Lung (tissue), 16 donors: ENCODE results near the gene DDX39A. TPM values are rescaled to one million over a fixed set of nuclear protein-coding genes. Genes with fewer than 3 reads are reported as not detected.
A peak's percentile ranks its signal among the peaks of the same experiment; 100 is the strongest.

Experiments used
- ATAC-seq: fragments of 200-7000 bp; cut with Tn5 transposase; one replicate; pipeline ENCODE4 v1.9.1; 2020; ENCODE audit warnings: moderate number of reproducible peaks; ENCODE audit not compliant: insufficient read depth, low FRiP score
- DNase-seq, 3 donors: peaks; one replicate each; pipeline ENCODE4 v3.0.0-alpha.2; 2013 to 2017
- H3K27ac ChIP-seq, 2 donors: one replicate each; pipeline ENCODE4 v1.5.1; 2013; ENCODE audit warnings: mild to moderate bottlenecking in 2 of 2, moderate library complexity in 2 of 2, control low read depth in 1 of 2, inconsistent platforms in 1 of 2, low read depth in 1 of 2, low read length in 1 of 2
- H3K27me3 ChIP-seq, 3 donors: one replicate each; pipeline ENCODE4 v1.5.1; 2013; ENCODE audit warnings: low read length in 2 of 3; ENCODE audit not compliant: control insufficient read depth in 3 of 3, insufficient read depth in 3 of 3
- H3K36me3 ChIP-seq, 4 donors: one replicate each; pipeline ENCODE4 v1.5.1; 2013; ENCODE audit warnings: low read length in 4 of 4, mild to moderate bottlenecking in 1 of 4, moderate library complexity in 1 of 4; ENCODE audit not compliant: control insufficient read depth in 4 of 4, insufficient read depth in 4 of 4
- H3K4me1 ChIP-seq, 5 donors: one replicate each; pipeline ENCODE4 v1.5.1; 2013; ENCODE audit warnings: low read length in 5 of 5, mild to moderate bottlenecking in 2 of 5, moderate library complexity in 1 of 5; ENCODE audit not compliant: control insufficient read depth in 5 of 5, insufficient read depth in 5 of 5
- H3K4me3 ChIP-seq: one replicate; pipeline ENCODE4 v1.5.1; 2013; ENCODE audit warnings: mild to moderate bottlenecking, control low read depth, moderate library complexity
- H3K9ac ChIP-seq, 2 donors: one replicate each; pipeline ENCODE4 v1.5.1; 2013; ENCODE audit warnings: low read length in 2 of 2, control low read depth in 1 of 2; ENCODE audit not compliant: insufficient read depth in 1 of 2
- H3K9me3 ChIP-seq, 4 donors: one replicate each; pipeline ENCODE4 v1.5.1; 2013; ENCODE audit warnings: low read length in 3 of 4, mild to moderate bottlenecking in 1 of 4, moderate library complexity in 1 of 4; ENCODE audit not compliant: control insufficient read depth in 4 of 4, insufficient read depth in 3 of 4
- CTCF ChIP-seq: IDR thresholded peaks from 2 replicates; pipeline ENCODE4 v1.5.1; 2012; ENCODE audit warnings: mild to moderate bottlenecking; ENCODE audit errors: control extremely low read depth, extremely low read depth
- WGBS, 2 donors: extraction: QIAGEN DNeasy Blood & Tissue Kit; methylation state at CpG; one replicate each; pipeline ENCODE4 v1.1.7; 2013; 5-methylcytosine and 5-hydroxymethylcytosine counted together
- long read RNA-seq, 5 donors: transcript quantifications; one replicate each; lab custom pipeline, GENCODE V29; 2026
- polyA plus RNA-seq, 2 donors: library from polyadenylated mRNA; stranded (reverse); fragments of 200-250 nt; gene quantifications; one replicate each; pipeline ENCODE4 v1.2.1, GENCODE V29; 2013
- total RNA-seq, 2 donors: library from RNA; depleted of rRNA in 1 of 2; stranded (reverse); fragments of >200 nt in 1 of 2; gene quantifications; one replicate each; pipeline ENCODE4 v1.2.1, GENCODE V29; 2014 to 2021
- donor health status: control.
- donor health status: control.
- donor health status: Bipolar disorder and iron deficiency.
- donor health status: healthy.
- donor health status: DM: yes; HTN: yes; CAD: no.

Gene DDX39A
- total RNA-seq = 10 to 100 TPM; 46.2 to 84.6 TPM
- polyA plus RNA-seq = 100 to 1,000 TPM; 111 to 156 TPM
- long read RNA-seq, donor 1, transcript DDX39A-201 (11 exons, 1,471 nt) = major isoform, 8 of 14 reads
- long read RNA-seq, donor 1, partial matches to known transcripts = 0 of 14 reads
- long read RNA-seq, donor 1, other reads (novel, unspliced or antisense) = 0 of 14 reads
- long read RNA-seq, donor 2, transcript DDX39A-201 (11 exons, 1,471 nt) = major isoform, 5 of 7 reads
- long read RNA-seq, donor 2, partial matches to known transcripts = 0 of 7 reads
- long read RNA-seq, donor 2, other reads (novel, unspliced or antisense) = 0 of 7 reads
- long read RNA-seq, donor 3, transcript DDX39A-201 (11 exons, 1,471 nt) = major isoform, 8 of 13 reads
- long read RNA-seq, donor 3, partial matches to known transcripts = 0 of 13 reads
- long read RNA-seq, donor 3, other reads (novel, unspliced or antisense) = 0 of 13 reads
- long read RNA-seq, donor 4, partial matches to known transcripts = 0 of 9 reads
- long read RNA-seq, donor 4, other reads (novel, unspliced or antisense) = 0 of 9 reads
- long read RNA-seq, donor 5, transcript DDX39A-201 (11 exons, 1,471 nt) = major isoform, 14 of 35 reads
- long read RNA-seq, donor 5, partial matches to known transcripts = 15 of 35 reads
- long read RNA-seq, donor 5, other reads (novel, unspliced or antisense) = 0 of 35 reads

DNA sequence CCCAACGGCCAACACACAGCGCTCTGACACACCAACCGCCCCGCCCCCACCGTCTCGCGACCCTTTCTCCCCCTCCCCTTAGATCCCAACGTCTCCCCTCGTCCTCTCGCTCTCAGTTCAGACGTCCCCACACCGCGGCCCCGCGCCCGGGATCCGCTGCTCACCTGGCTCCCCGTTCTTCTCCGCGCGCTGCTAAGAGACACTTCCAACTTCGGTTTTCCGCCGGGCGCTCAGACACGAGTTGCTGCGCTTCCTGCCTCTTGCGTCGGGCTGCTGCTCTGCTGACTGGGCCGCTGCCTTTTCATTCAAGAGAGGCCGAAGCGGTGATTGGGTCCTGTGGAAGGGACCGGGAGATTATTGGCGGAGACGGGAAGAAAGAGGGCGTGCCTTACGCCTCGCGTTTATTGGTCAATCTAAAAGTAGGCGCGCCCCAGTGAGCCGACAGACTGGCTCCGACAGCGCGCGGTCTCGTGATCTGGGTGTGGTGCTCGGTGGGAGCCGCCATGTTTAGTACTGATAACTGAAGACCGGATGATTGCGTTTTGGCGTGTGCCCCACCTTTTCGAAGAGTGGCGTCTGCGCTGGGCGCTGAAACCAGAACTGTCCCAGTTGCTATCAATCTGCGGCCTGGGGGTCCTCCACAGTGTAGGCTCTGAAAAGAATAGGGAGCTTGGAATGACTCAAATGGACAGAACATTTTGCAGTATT lies at the start of gene DDX39A:
DDX39A (minus strand) TSS at position 236 of the 708 bp plus-strand sequence. CDS start 6,121 bp downstream, outside the sequence.
- peak within 1 kb of the TSS; percentile 95 to 96 for H3K27ac ChIP-seq
- peaks cover 0 to 7% (median 2%) of the 10 kb centered on the region in 4 donors for H3K36me3 ChIP-seq
- no peaks in the 10 kb centered on the region for H3K9me3 ChIP-seq
- no peaks in the 10 kb centered on the region for H3K27me3 ChIP-seq
- peak within 1 kb of the TSS; percentile 86 for H3K4me3 ChIP-seq
- WGBS, 2 donors = 0 to 1% methylated on average over 57 of the region's 57 CpGs
- peaks cover 3 to 15% (median 5%) of the 10 kb centered on the region in 5 donors for H3K4me1 ChIP-seq
- peak within 1 kb of the TSS; percentile 55 to 83 for H3K9ac ChIP-seq
- ATAC-seq (peak; percentile 96), DNase-seq (peak; percentile 99 to 100 (median 100))
- TF ChIP-seq CTCF = no peak

- peak in 1 of 3 donors; percentile 4 for DNase-seq
- peaks cover 17 to 54% (median 25%) of the 10 kb centered on the region in 4 donors for H3K36me3 ChIP-seq
Observed at GRCh38 chr19:14467816-14468215, 48.7 kb upstream of the DDX39A start.

GRCh38 chr19:14467391-14467790 lies 48.2 kb upstream of the DDX39A start:
- no peak for ATAC-seq

More at GRCh38 chr19:14467816-14468215, 48.7 kb upstream of the DDX39A start:
- WGBS, 2 donors = 77 to 82% methylated on average over 9 of the region's 9 CpGs
- no peak overlapping the region for H3K27ac ChIP-seq
- ATAC-seq = no peak
- TF ChIP-seq CTCF = no peak
- no peak overlapping the region for H3K9ac ChIP-seq
- H3K27me3 ChIP-seq = peaks cover 0 to 2% (median 0%) of the 10 kb centered on the region in 3 donors
- H3K4me3 ChIP-seq = no peak overlapping the region
- peaks cover 0 to 10% (median 0%) of the 10 kb centered on the region in 5 donors for H3K4me1 ChIP-seq
- H3K9me3 ChIP-seq = no peaks in the 10 kb centered on the region

More at GRCh38 chr19:14467391-14467790, 48.2 kb upstream of the DDX39A start:
- DNase-seq = no peak
- Histone ChIP-seq H3K4me3 (no peak overlapping the region), H3K27me3 (no peaks in the 10 kb centered on the region), H3K9me3 (no peaks in the 10 kb centered on the region), H3K9ac (no peak overlapping the region), H3K27ac (no peak overlapping the region), H3K4me1 (peaks cover 0 to 6% (median 0%) of the 10 kb centered on the region in 5 donors), H3K36me3 (peaks cover 17 to 57% (median 27%) of the 10 kb centered on the region in 4 donors)
- 90% methylated on average over 12 of the region's 12 CpGs for WGBS, 2 donors
- no peak for TF ChIP-seq CTCF
